Muscle layer of duodenum (tissue), 2 donors: ENCODE results near the gene ZBTB1.

Experiments used
- H3K27ac ChIP-seq: one replicate; pipeline ENCODE4 v1.7.0; 2013; ENCODE audit warnings: mild to moderate bottlenecking, low read length
- H3K27me3 ChIP-seq: one replicate; pipeline ENCODE4 v1.7.0; 2013; ENCODE audit warnings: low read depth, mild to moderate bottlenecking, control low read depth, low read length
- H3K36me3 ChIP-seq, 2 donors: one replicate each; pipeline ENCODE4 v1.7.0; 2013; ENCODE audit warnings: low read length in 2 of 2, control low read depth in 1 of 2, mild to moderate bottlenecking in 1 of 2; ENCODE audit not compliant: insufficient read depth in 2 of 2, control insufficient read depth in 1 of 2
- H3K4me1 ChIP-seq, 2 donors: one replicate each; pipeline ENCODE4 v1.7.0; 2013; ENCODE audit warnings: low read length in 2 of 2, mild to moderate bottlenecking in 2 of 2, control low read depth in 1 of 2, moderate library complexity in 1 of 2; ENCODE audit not compliant: insufficient read depth in 2 of 2, control insufficient read depth in 1 of 2
- H3K4me3 ChIP-seq, 2 donors: one replicate each; pipeline ENCODE4 v1.7.0; 2013; ENCODE audit warnings: low read length in 2 of 2, low read depth in 1 of 2, mild to moderate bottlenecking in 1 of 2
- H3K9me3 ChIP-seq, 2 donors: one replicate each; pipeline ENCODE4 v1.7.0; 2013; ENCODE audit warnings: low read length in 2 of 2, control low read depth in 1 of 2, mild to moderate bottlenecking in 1 of 2; ENCODE audit not compliant: control insufficient read depth in 1 of 2
- donor health status: healthy.

Gene ZBTB1

GRCh38 chr14:64468451-64468850 is 36.1 kb upstream of the ZBTB1 start:
- H3K4me1 ChIP-seq = peaks cover 0 to 14% of the 10 kb centered on the region in 2 donors
- no peaks in the 10 kb centered on the region for H3K9me3 ChIP-seq
- no peaks in the 10 kb centered on the region for H3K36me3 ChIP-seq
- no peak overlapping the region for H3K27ac ChIP-seq
- no peaks in the 10 kb centered on the region for H3K27me3 ChIP-seq
- no peak overlapping the region for H3K4me3 ChIP-seq

- no peaks in the 10 kb centered on the region for H3K36me3 ChIP-seq
- no peaks in the 10 kb centered on the region for H3K9me3 ChIP-seq
- no peak overlapping the region for H3K4me3 ChIP-seq
- no peaks in the 10 kb centered on the region for H3K27me3 ChIP-seq
- H3K27ac ChIP-seq = no peak overlapping the region
- H3K4me1 ChIP-seq = peaks cover 0 to 3% of the 10 kb centered on the region in 2 donors
These were observed 30.5 kb upstream of the ZBTB1 start for GRCh38 chr14:64474041-64474440.

- Histone ChIP-seq H3K4me1 (peaks cover 0 to 3% of the 10 kb centered on the region in 2 donors), H3K27ac (no peak overlapping the region), H3K4me3 (no peak overlapping the region), H3K36me3 (peaks cover 0 to 3% of the 10 kb centered on the region in 2 donors), H3K27me3 (no peaks in the 10 kb centered on the region), H3K9me3 (no peaks in the 10 kb centered on the region)
These were observed 29.9 kb upstream of the ZBTB1 start for GRCh38 chr14:64474698-64475097.

- Histone ChIP-seq H3K9me3 (no peaks in the 10 kb centered on the region), H3K36me3 (peaks cover 0 to 4% of the 10 kb centered on the region in 2 donors), H3K27ac (no peak overlapping the region), H3K4me1 (peaks cover 0 to 3% of the 10 kb centered on the region in 2 donors), H3K4me3 (no peak overlapping the region), H3K27me3 (no peaks in the 10 kb centered on the region)
These were observed 28.8 kb upstream of the ZBTB1 start for GRCh38 chr14:64475585-64476273.

- Histone ChIP-seq H3K36me3 (peaks cover 0 to 4% of the 10 kb centered on the region in 2 donors), H3K27me3 (no peaks in the 10 kb centered on the region), H3K9me3 (no peaks in the 10 kb centered on the region), H3K27ac (no peak overlapping the region), H3K4me3 (no peak overlapping the region), H3K4me1 (peaks cover 0 to 3% of the 10 kb centered on the region in 2 donors)
These were observed 28.1 kb upstream of the ZBTB1 start for GRCh38 chr14:64476438-64476837.

GRCh38 chr14:64478634-64479250 is 25.8 kb upstream of the ZBTB1 start:
- Histone ChIP-seq H3K27ac (no peak overlapping the region), H3K4me1 (peaks cover 0 to 3% of the 10 kb centered on the region in 2 donors), H3K36me3 (peaks cover 0 to 4% of the 10 kb centered on the region in 2 donors), H3K9me3 (no peaks in the 10 kb centered on the region), H3K27me3 (no peaks in the 10 kb centered on the region), H3K4me3 (no peak overlapping the region)

GRCh38 chr14:64488590-64489099 is 15.9 kb upstream of the ZBTB1 start:
- H3K27ac ChIP-seq = no peak overlapping the region
- H3K9me3 ChIP-seq = no peaks in the 10 kb centered on the region
- H3K36me3 ChIP-seq = peaks cover 22 to 31% of the 10 kb centered on the region in 2 donors
- H3K4me3 ChIP-seq = no peak overlapping the region
- no peaks in the 10 kb centered on the region for H3K4me1 ChIP-seq
- no peaks in the 10 kb centered on the region for H3K27me3 ChIP-seq

GRCh38 chr14:64491637-64492036 is 12.9 kb upstream of the ZBTB1 start:
- H3K36me3 ChIP-seq = peaks cover 13 to 25% of the 10 kb centered on the region in 2 donors

GRCh38 chr14:64493455-64493854 is 11.1 kb upstream of the ZBTB1 start:
- H3K4me1 ChIP-seq = no peaks in the 10 kb centered on the region
- H3K36me3 ChIP-seq = peaks cover 0 to 8% of the 10 kb centered on the region in 2 donors
- H3K27me3 ChIP-seq = no peaks in the 10 kb centered on the region
- no peak overlapping the region for H3K4me3 ChIP-seq
- H3K9me3 ChIP-seq = no peaks in the 10 kb centered on the region
- H3K27ac ChIP-seq = no peak overlapping the region

More at GRCh38 chr14:64491637-64492036, 12.9 kb upstream of the ZBTB1 start:
- H3K4me1 ChIP-seq = no peaks in the 10 kb centered on the region
- H3K27me3 ChIP-seq = no peaks in the 10 kb centered on the region
- H3K9me3 ChIP-seq = no peaks in the 10 kb centered on the region
- H3K4me3 ChIP-seq = no peak overlapping the region
- no peak overlapping the region for H3K27ac ChIP-seq

GRCh38 chr14:64495252-64495651 is 9.3 kb upstream of the ZBTB1 start:
- Histone ChIP-seq H3K27me3 (no peaks in the 10 kb centered on the region), H3K27ac (no peak overlapping the region), H3K36me3 (peaks cover 0 to 7% of the 10 kb centered on the region in 2 donors), H3K4me3 (no peak overlapping the region), H3K4me1 (no peaks in the 10 kb centered on the region), H3K9me3 (no peaks in the 10 kb centered on the region)

- H3K36me3 ChIP-seq = no peaks in the 10 kb centered on the region
- no peaks in the 10 kb centered on the region for H3K9me3 ChIP-seq
- H3K4me1 ChIP-seq = peaks cover 6 to 7% of the 10 kb centered on the region in 2 donors
- H3K27ac ChIP-seq = no peak overlapping the region
- H3K27me3 ChIP-seq = no peaks in the 10 kb centered on the region
- H3K4me3 ChIP-seq = no peak overlapping the region
These were observed 7.8 kb upstream of the ZBTB1 start for GRCh38 chr14:64496764-64497163.
